Panc1 (cell line): ENCODE results near the gene BRCA1.

ENCODE experiments used
- SIN3A ChIP-seq: IDR thresholded peaks from 2 replicates; pipeline ENCODE4 v1.6.1; 2012; ENCODE audit warnings: low read depth, mild to moderate bottlenecking, low read length, moderate library complexity, borderline replicate concordance; ENCODE audit not compliant: insufficient read depth
- TF ChIP-seq, protein P1 (sequence below): fragments of 450-650 bp; IDR thresholded peaks from 2 replicates; pipeline ENCODE4 v1.5.1; 2017; ENCODE audit warnings: mild to moderate bottlenecking
- TF ChIP-seq, protein P2 (sequence below), 2 experiments: IDR thresholded peaks; 2 replicates each; pipeline ENCODE4 v1.6.1; 2011 to 2012; ENCODE audit warnings: low read depth in 2 of 2, control low read depth in 1 of 2, low read length in 1 of 2, mild to moderate bottlenecking in 1 of 2, moderate library complexity in 1 of 2; ENCODE audit not compliant: insufficient read depth in 1 of 2

DNA sequence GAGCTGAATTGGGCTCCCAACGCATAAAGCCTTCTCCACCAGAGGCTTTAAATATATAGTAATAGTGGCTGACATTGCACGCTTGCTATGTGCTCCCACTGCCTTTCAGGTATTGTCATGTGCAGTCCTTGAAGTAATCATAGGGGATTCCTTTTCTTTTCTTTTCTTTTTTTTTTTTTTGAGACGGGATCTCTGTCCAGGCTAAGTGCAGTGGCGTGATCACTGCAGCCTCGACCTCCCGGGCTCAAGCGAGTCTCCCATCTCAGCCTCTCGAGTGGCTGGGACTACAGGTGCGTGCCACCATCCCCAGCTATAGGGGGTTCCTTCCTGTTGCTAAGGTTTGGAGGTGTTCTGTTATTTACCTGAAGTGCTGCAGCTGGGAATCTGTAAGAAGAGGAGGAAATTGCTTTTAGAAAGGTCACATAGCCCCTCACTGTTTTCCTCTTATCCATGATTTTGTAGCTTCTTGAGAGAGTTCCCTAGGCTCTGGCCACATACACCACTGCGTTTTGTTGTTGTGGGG is 126.1 kb downstream of the BRCA1 start:
- TF ChIP-seq, protein P1, sequence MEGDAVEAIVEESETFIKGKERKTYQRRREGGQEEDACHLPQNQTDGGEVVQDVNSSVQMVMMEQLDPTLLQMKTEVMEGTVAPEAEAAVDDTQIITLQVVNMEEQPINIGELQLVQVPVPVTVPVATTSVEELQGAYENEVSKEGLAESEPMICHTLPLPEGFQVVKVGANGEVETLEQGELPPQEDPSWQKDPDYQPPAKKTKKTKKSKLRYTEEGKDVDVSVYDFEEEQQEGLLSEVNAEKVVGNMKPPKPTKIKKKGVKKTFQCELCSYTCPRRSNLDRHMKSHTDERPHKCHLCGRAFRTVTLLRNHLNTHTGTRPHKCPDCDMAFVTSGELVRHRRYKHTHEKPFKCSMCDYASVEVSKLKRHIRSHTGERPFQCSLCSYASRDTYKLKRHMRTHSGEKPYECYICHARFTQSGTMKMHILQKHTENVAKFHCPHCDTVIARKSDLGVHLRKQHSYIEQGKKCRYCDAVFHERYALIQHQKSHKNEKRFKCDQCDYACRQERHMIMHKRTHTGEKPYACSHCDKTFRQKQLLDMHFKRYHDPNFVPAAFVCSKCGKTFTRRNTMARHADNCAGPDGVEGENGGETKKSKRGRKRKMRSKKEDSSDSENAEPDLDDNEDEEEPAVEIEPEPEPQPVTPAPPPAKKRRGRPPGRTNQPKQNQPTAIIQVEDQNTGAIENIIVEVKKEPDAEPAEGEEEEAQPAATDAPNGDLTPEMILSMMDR = no peak
- TF ChIP-seq, protein P2, sequence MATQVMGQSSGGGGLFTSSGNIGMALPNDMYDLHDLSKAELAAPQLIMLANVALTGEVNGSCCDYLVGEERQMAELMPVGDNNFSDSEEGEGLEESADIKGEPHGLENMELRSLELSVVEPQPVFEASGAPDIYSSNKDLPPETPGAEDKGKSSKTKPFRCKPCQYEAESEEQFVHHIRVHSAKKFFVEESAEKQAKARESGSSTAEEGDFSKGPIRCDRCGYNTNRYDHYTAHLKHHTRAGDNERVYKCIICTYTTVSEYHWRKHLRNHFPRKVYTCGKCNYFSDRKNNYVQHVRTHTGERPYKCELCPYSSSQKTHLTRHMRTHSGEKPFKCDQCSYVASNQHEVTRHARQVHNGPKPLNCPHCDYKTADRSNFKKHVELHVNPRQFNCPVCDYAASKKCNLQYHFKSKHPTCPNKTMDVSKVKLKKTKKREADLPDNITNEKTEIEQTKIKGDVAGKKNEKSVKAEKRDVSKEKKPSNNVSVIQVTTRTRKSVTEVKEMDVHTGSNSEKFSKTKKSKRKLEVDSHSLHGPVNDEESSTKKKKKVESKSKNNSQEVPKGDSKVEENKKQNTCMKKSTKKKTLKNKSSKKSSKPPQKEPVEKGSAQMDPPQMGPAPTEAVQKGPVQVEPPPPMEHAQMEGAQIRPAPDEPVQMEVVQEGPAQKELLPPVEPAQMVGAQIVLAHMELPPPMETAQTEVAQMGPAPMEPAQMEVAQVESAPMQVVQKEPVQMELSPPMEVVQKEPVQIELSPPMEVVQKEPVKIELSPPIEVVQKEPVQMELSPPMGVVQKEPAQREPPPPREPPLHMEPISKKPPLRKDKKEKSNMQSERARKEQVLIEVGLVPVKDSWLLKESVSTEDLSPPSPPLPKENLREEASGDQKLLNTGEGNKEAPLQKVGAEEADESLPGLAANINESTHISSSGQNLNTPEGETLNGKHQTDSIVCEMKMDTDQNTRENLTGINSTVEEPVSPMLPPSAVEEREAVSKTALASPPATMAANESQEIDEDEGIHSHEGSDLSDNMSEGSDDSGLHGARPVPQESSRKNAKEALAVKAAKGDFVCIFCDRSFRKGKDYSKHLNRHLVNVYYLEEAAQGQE (IDR thresholded peaks at IDR 0.05; ENCODE audit: insufficient read depth in 1 of 2, low read depth in 2 of 2, low read length in 1 of 2) = no peak
- no peak for TF ChIP-seq SIN3A
